Measurements from ENCODE around the gene NRG3. TPM values are rescaled to one million over a fixed set of nuclear protein-coding genes. Genes with fewer than 3 reads are reported as not detected.

Gene NRG3
- total and polyA plus RNA-seq, 2 of the 8 experiments (the other 6 are each of a cell fraction or from before 2014, with no cell fraction given) = 4.2 to 5.0 TPM

DNA sequence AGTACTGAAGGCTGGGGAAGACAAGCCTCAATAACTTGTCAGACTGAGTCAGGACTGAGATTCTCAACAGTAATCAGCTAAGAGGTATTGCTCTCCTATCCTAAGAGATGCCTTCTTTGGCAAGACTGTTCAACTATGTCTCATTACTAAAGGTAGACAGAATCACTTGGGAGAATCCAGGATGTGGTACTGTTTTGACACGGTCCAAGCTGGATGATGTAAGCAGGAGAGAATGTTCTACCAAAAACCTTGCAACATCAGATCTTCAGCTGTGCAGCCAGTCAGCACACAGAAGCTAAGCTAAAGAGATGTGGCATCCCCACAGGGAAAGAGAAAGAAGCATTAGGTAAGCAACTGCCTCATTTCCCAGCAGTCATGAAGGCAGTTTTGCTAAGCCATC, 391.4 kb downstream of the NRG3 start:
- Histone ChIP-seq H4K20me1 (replicated peaks in 1 of 2; ENCODE audit: control insufficient read depth in 1 of 2, insufficient read depth in 2 of 2, low read length in 2 of 2) (no peaks in the 10 kb centered on the region), H3K4me2 (ENCODE audit: insufficient read depth in 1 of 2, low read depth in 2 of 2, low read length in 2 of 2) (no peak overlapping the region), H3K9ac (replicated peaks in 1 of 4; ENCODE audit: extremely low read depth in 1 of 4, low read depth in 3 of 4, low read length in 3 of 4) (no peak overlapping the region), H3K27ac (ENCODE audit: low read depth, low read length) (no peak overlapping the region), H3K9me3 (ENCODE audit: insufficient read depth in 2 of 2, low read depth in 1 of 2, low read length in 1 of 2) (no peaks in the 10 kb centered on the region), H4K5ac (ENCODE audit: insufficient read length, low read depth, low read length) (no peak overlapping the region), H4K91ac (replicated peaks; ENCODE audit: insufficient read length, low read length) (no peak overlapping the region), H3K23me2 (ENCODE audit: low read depth, low read length) (no peaks in the 10 kb centered on the region), H3K14ac (ENCODE audit: insufficient read length) (no peak overlapping the region), H3K18ac (ENCODE audit: extremely low read depth, low read length) (no peak overlapping the region), H3K56ac (replicated peaks; ENCODE audit: insufficient read length, low read depth, low read length) (no peak overlapping the region), H2BK120ac (replicated peaks; ENCODE audit: low read depth, low read length) (no peak overlapping the region), H2BK5ac (ENCODE audit: low read depth, low read length) (no peak overlapping the region), H3K27me3 (replicated peaks in 1 of 4; ENCODE audit: control insufficient read depth in 3 of 4, extremely low read depth in 1 of 4, insufficient read depth in 3 of 4, low read length in 3 of 4) (no peaks in the 10 kb centered on the region), H2BK12ac (ENCODE audit: low read depth, low read length) (no peak overlapping the region), H3K23ac (ENCODE audit: insufficient read length) (no peak overlapping the region), H3K4me3 (ENCODE audit: extremely low read depth in 1 of 4, insufficient read depth in 2 of 4, low read depth in 3 of 4, low read length in 4 of 4) (no peak overlapping the region), H3K79me1 (ENCODE audit: low read depth, low read length) (no peaks in the 10 kb centered on the region), H2BK20ac (ENCODE audit: low read length) (no peak overlapping the region), H4K8ac (ENCODE audit: extremely low read depth, insufficient read depth, low read length) (no peak overlapping the region), H2BK15ac (ENCODE audit: low read length) (no peak overlapping the region), H2AK5ac (ENCODE audit: low read depth, low read length) (no peak overlapping the region), H2AFZ (ENCODE audit: low read length) (no peak overlapping the region), H3K79me2 (ENCODE audit: control insufficient read depth in 1 of 2, insufficient read depth in 2 of 2, low read length in 2 of 2) (no peaks in the 10 kb centered on the region), H3K36me3 (ENCODE audit: control insufficient read depth in 2 of 4, insufficient read depth in 4 of 4, low read length in 3 of 4) (no peaks in the 10 kb centered on the region), H3K4me1 (replicated peaks in 1 of 4; ENCODE audit: control insufficient read depth in 3 of 4, insufficient read depth in 4 of 4, low read length in 3 of 4) (peaks cover 0 to 6% (median 3%) of the 10 kb centered on the region in 4 experiments; a peak in 3 of 7 replicates), H3K4ac (replicated peaks; ENCODE audit: insufficient read length, low read depth, low read length) (no peak overlapping the region)
- CTCF ChIA-PET (ENCODE audit: partially characterized antibody) = interaction anchor here (0.9 kb wide), 1 partner anchor 226 kb away, joined by 3 read pairs; no protein-coding TSS in a partner anchor
- FAIRE-seq = no peak
- no peak for TF ChIP-seq SP1 (IDR thresholded peaks at IDR 0.05; ENCODE audit: low read depth, low read length)
- no peak for TF ChIP-seq EZH2 (IDR thresholded peaks at IDR 0.05; ENCODE audit: low read depth, low read length, severe bottlenecking)
- TF ChIP-seq SIRT6 (IDR thresholded peaks at IDR 0.05; ENCODE audit: low read length) = no peak
- no peak for TF ChIP-seq NRF1 (IDR thresholded peaks at IDR 0.05; ENCODE audit: low read depth, low read length)
- TF ChIP-seq SUZ12 (IDR thresholded peaks at IDR 0.05; ENCODE audit: low read length) = no peak
- no peak for TF ChIP-seq CTBP2 (IDR thresholded peaks at IDR 0.05; ENCODE audit: borderline replicate concordance, insufficient read depth, insufficient read length, low read length)
- no peak for DNase-seq (ENCODE audit: low read depth in 1 of 2, low spot score in 2 of 2)
- 88% methylated on average over 1 of the region's 1 CpG; no CpG with 5 or more reads in 1 of the 2 experiments for WGBS, 2 experiments (ENCODE audit: extremely low coverage in 1 of 2, insufficient coverage in 1 of 2, insufficient read length in 1 of 2, insufficient replicate concordance in 2 of 2, low coverage in 1 of 2, low lambda C conversion rate in 2 of 2, missing lambda C conversion rate in 1 of 2)
- POLR2A ChIA-PET (ENCODE audit: partially characterized antibody) = no interaction called here
